ENCODE data around the gene TLR4.

- TF ChIP-seq KAT2A (conservative IDR thresholded peaks at IDR 0.05; ENCODE audit: control insufficient read depth, low read depth, low read length) (no peak), MXI1 (IDR thresholded peaks at IDR 0.05; ENCODE audit: low read depth, low read length) (no peak), CBX5 (IDR thresholded peaks at IDR 0.05; ENCODE audit: low read depth) (no peak), CEBPB (IDR thresholded peaks at IDR 0.05; ENCODE audit: borderline replicate concordance in 1 of 2, low read depth in 2 of 2, low read length in 2 of 2) (no peak), EZH2 (IDR thresholded peaks at IDR 0.05; ENCODE audit: borderline replicate concordance, control insufficient read depth, low read depth, low read length) (no peak), JUNB (IDR thresholded peaks at IDR 0.05) (no peak), CREM (IDR thresholded peaks at IDR 0.05; ENCODE audit: low read depth) (no peak), POLR2A (IDR thresholded peaks at IDR 0.05; ENCODE audit: low read depth, low read length) (no peak), ATF7 (IDR thresholded peaks at IDR 0.05; ENCODE audit: low read depth) (no peak)
- TF ChIP-seq, protein P1, sequence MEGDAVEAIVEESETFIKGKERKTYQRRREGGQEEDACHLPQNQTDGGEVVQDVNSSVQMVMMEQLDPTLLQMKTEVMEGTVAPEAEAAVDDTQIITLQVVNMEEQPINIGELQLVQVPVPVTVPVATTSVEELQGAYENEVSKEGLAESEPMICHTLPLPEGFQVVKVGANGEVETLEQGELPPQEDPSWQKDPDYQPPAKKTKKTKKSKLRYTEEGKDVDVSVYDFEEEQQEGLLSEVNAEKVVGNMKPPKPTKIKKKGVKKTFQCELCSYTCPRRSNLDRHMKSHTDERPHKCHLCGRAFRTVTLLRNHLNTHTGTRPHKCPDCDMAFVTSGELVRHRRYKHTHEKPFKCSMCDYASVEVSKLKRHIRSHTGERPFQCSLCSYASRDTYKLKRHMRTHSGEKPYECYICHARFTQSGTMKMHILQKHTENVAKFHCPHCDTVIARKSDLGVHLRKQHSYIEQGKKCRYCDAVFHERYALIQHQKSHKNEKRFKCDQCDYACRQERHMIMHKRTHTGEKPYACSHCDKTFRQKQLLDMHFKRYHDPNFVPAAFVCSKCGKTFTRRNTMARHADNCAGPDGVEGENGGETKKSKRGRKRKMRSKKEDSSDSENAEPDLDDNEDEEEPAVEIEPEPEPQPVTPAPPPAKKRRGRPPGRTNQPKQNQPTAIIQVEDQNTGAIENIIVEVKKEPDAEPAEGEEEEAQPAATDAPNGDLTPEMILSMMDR (IDR thresholded peaks at IDR 0.05 in 2 of 3, conservative IDR thresholded peaks at IDR 0.05 in 1 of 3; ENCODE audit: control insufficient read depth in 2 of 3, extremely low read depth in 1 of 3, insufficient read depth in 1 of 3, low read depth in 3 of 3, low read length in 3 of 3) = no peak
Measured at GRCh38 chr9:117734082-117734481, 29.9 kb downstream of the TLR4 start.

Measured in GM12878 (cell line).